H1 (cell line): Measurements from ENCODE around the gene CAMKK1. TPM values are rescaled to one million over a fixed set of nuclear protein-coding genes. Genes with fewer than 3 reads are reported as not detected.

ENCODE experiments used
- CTCF ChIA-PET: fragments of 300-600 bp; sonication (Branson Sonifier 250); formaldehyde crosslinking; loops from one replicate; lab custom pipeline; 2021; ENCODE audit not compliant: partially characterized antibody; lab: Charles Lee
- POLR2A ChIA-PET: fragments of 300-600 bp; sonication (Branson Sonifier 250); formaldehyde crosslinking; loops from one replicate; lab custom pipeline; 2021; ENCODE audit warnings: inconsistent platforms; ENCODE audit not compliant: partially characterized antibody; lab: Charles Lee
- DNase-seq, 2 experiments: peaks; one replicate each; pipeline versions ENCODE4 v3.0.0 to v3.0.0-alpha.2; 2010 to 2022; ENCODE audit warnings: low spot score in 2 of 2, low read depth in 1 of 2, mixed read lengths in 1 of 2
- FAIRE-seq: peaks from 2 replicates; lab custom pipeline; 2011; peaks lifted over from hg19 to GRCh38; lab: Jason Lieb, UNC
- H2AFZ ChIP-seq: 2 replicates; pipeline ENCODE4 v1.8.1; 2012; ENCODE audit warnings: low read length, inconsistent platforms
- H2AK5ac ChIP-seq: 2 replicates; pipeline ENCODE4 v1.6.1; 2013; ENCODE audit warnings: low read depth, low read length
- H2BK120ac ChIP-seq: replicated peaks from 2 replicates; pipeline ENCODE3; 2013; ENCODE audit warnings: low read depth, low read length, inconsistent platforms
- H2BK12ac ChIP-seq: 2 replicates; pipeline ENCODE4 v1.6.1; 2013; ENCODE audit warnings: low read depth, low read length
- H2BK15ac ChIP-seq: 2 replicates; pipeline ENCODE4 v1.6.1; 2013; ENCODE audit warnings: low read length
- H2BK20ac ChIP-seq: 2 replicates; pipeline ENCODE4 v1.6.1; 2013; ENCODE audit warnings: low read length
- H2BK5ac ChIP-seq: 2 replicates; pipeline ENCODE4 v1.6.1; 2013; ENCODE audit warnings: low read depth, low read length
- H3K14ac ChIP-seq: 2 replicates; pipeline ENCODE4 v1.6.1; 2013; ENCODE audit warnings: inconsistent platforms; ENCODE audit not compliant: insufficient read length
- H3K18ac ChIP-seq: 2 replicates; pipeline ENCODE4 v1.6.1; 2013; ENCODE audit warnings: low read length; ENCODE audit errors: extremely low read depth
- H3K23ac ChIP-seq: 2 replicates; pipeline ENCODE4 v1.6.1; 2013; ENCODE audit warnings: inconsistent platforms; ENCODE audit not compliant: insufficient read length
- H3K23me2 ChIP-seq: 2 replicates; pipeline ENCODE4 v1.6.1; 2013; ENCODE audit warnings: low read depth, low read length
- H3K27ac ChIP-seq: 2 replicates; pipeline ENCODE4 v1.6.1; 2011; ENCODE audit warnings: low read depth, low read length, inconsistent platforms
- H3K27me3 ChIP-seq, 4 experiments: replicated peaks in 1 of 4; 1 replicate in 1 of 4; 2 replicates in 3 of 4; pipeline versions ENCODE4 v1.6.1 to v1.8.1; 2011 to 2013; ENCODE audit warnings: low read length in 3 of 4, mild to moderate bottlenecking in 3 of 4, inconsistent platforms in 2 of 4, mixed read lengths in 2 of 4, moderate library complexity in 1 of 4; ENCODE audit not compliant: control insufficient read depth in 3 of 4, insufficient read depth in 3 of 4; ENCODE audit errors: extremely low read depth in 1 of 4
- H3K36me3 ChIP-seq, 4 experiments: 2 replicates each; pipeline versions ENCODE4 v1.6.1 to v1.8.1; 2011 to 2013; ENCODE audit warnings: mild to moderate bottlenecking in 4 of 4, low read length in 3 of 4, moderate library complexity in 2 of 4, control low read depth in 1 of 4, inconsistent platforms in 1 of 4; ENCODE audit not compliant: insufficient read depth in 4 of 4, control insufficient read depth in 2 of 4
- H3K4ac ChIP-seq: replicated peaks from 2 replicates; pipeline ENCODE3; 2013; ENCODE audit warnings: low read length, low read depth, mixed read lengths, inconsistent platforms; ENCODE audit not compliant: insufficient read length
- H3K4me1 ChIP-seq, 4 experiments: replicated peaks in 1 of 4; 1 replicate in 1 of 4; 2 replicates in 3 of 4; pipeline versions ENCODE4 v1.6.1 to v1.8.1; 2011 to 2013; ENCODE audit warnings: low read length in 3 of 4, inconsistent platforms in 2 of 4, mixed read lengths in 1 of 4; ENCODE audit not compliant: insufficient read depth in 4 of 4, control insufficient read depth in 3 of 4
- H3K4me2 ChIP-seq, 2 experiments: 2 replicates each; pipeline versions ENCODE4 v1.6.1 to v1.8.1; 2011 to 2013; ENCODE audit warnings: low read depth in 2 of 2, low read length in 2 of 2, control low read depth in 1 of 2, inconsistent platforms in 1 of 2, mild to moderate bottlenecking in 1 of 2; ENCODE audit not compliant: insufficient read depth in 1 of 2
- H3K4me3 ChIP-seq, 4 experiments: fragments of 200-600, 300-600 bp in 1 of 4; sonication (generic), shearing (Covaris generic), sonication (Bioruptor Twin) in 1 of 4; 2 replicates each; pipeline versions ENCODE4 v1.5.1 to v1.8.1; 2011 to 2016; ENCODE audit warnings: low read length in 4 of 4, low read depth in 3 of 4, control low read depth in 2 of 4, inconsistent platforms in 2 of 4, mild to moderate bottlenecking in 2 of 4, mixed read lengths in 1 of 4, moderate library complexity in 1 of 4; ENCODE audit not compliant: insufficient read depth in 2 of 4; ENCODE audit errors: extremely low read depth in 1 of 4
- H3K56ac ChIP-seq: replicated peaks from 2 replicates; pipeline ENCODE3; 2013; ENCODE audit warnings: low read depth, mild to moderate bottlenecking, mixed read lengths, low read length, inconsistent platforms; ENCODE audit not compliant: insufficient read length
- H3K79me1 ChIP-seq: 2 replicates; pipeline ENCODE4 v1.6.1; 2013; ENCODE audit warnings: low read depth, low read length, control low read depth
- H3K79me2 ChIP-seq, 2 experiments: 2 replicates each; pipeline versions ENCODE4 v1.6.1 to v1.8.1; 2012 to 2013; ENCODE audit warnings: low read length in 2 of 2, mild to moderate bottlenecking in 2 of 2, inconsistent platforms in 1 of 2; ENCODE audit not compliant: insufficient read depth in 2 of 2, control insufficient read depth in 1 of 2
- H3K9ac ChIP-seq, 4 experiments: replicated peaks in 1 of 4; 1 replicate in 1 of 4; 2 replicates in 3 of 4; pipeline versions ENCODE4 v1.6.1 to v1.8.1; 2011 to 2013; ENCODE audit warnings: low read depth in 3 of 4, low read length in 3 of 4, control low read depth in 2 of 4, mild to moderate bottlenecking in 2 of 4, moderate library complexity in 2 of 4, inconsistent platforms in 1 of 4; ENCODE audit errors: extremely low read depth in 1 of 4
- H3K9me3 ChIP-seq, 2 experiments: 2 replicates each; pipeline versions ENCODE4 v1.6.1 to v1.8.1; 2012 to 2013; ENCODE audit warnings: mild to moderate bottlenecking in 2 of 2, moderate library complexity in 2 of 2, control low read depth in 1 of 2, inconsistent platforms in 1 of 2, low read depth in 1 of 2, low read length in 1 of 2, mixed read lengths in 1 of 2; ENCODE audit not compliant: insufficient read depth in 2 of 2
- H4K20me1 ChIP-seq, 2 experiments: replicated peaks in 1 of 2; 2 replicates each; pipeline versions ENCODE3 to v1.8.1; 2011 to 2013; ENCODE audit warnings: inconsistent platforms in 2 of 2, low read length in 2 of 2, mild to moderate bottlenecking in 1 of 2; ENCODE audit not compliant: insufficient read depth in 2 of 2, control insufficient read depth in 1 of 2
- H4K5ac ChIP-seq: 2 replicates; pipeline ENCODE4 v1.6.1; 2013; ENCODE audit warnings: low read length, low read depth, mixed read lengths, inconsistent platforms; ENCODE audit not compliant: insufficient read length
- H4K8ac ChIP-seq: 2 replicates; pipeline ENCODE4 v1.8.0; 2013; ENCODE audit warnings: mild to moderate bottlenecking, moderate library complexity, low read length, inconsistent platforms; ENCODE audit not compliant: insufficient read depth; ENCODE audit errors: extremely low read depth
- H4K91ac ChIP-seq: replicated peaks from 2 replicates; pipeline ENCODE3; 2013; ENCODE audit warnings: low read length, mixed read lengths, inconsistent platforms; ENCODE audit not compliant: insufficient read length
- BACH1 ChIP-seq: IDR thresholded peaks from 2 replicates; pipeline ENCODE4 v1.6.1; 2012; ENCODE audit warnings: low read length, improper control_type of control experiment
- JUN ChIP-seq: IDR thresholded peaks from 2 replicates; pipeline ENCODE4 v1.6.1; 2011; ENCODE audit warnings: low read depth, mild to moderate bottlenecking, improper control_type of control experiment, low read length
- POLR2A ChIP-seq, 2 experiments: IDR thresholded peaks; 1 replicate in 1 of 2; 2 replicates in 1 of 2; pipeline ENCODE4 v1.6.1; 2011; ENCODE audit warnings: low read depth in 2 of 2, low read length in 2 of 2, mild to moderate bottlenecking in 2 of 2; ENCODE audit errors: control extremely low read depth in 1 of 2
- SAP30 ChIP-seq: fragments of 300-600 bp; sonication (generic); IDR thresholded peaks from 2 replicates; pipeline ENCODE4 v1.7.1; 2012; ENCODE audit warnings: low read length, moderate library complexity, mild to moderate bottlenecking, inconsistent platforms; ENCODE audit not compliant: insufficient read depth, insufficient replicate concordance
- WGBS, 2 experiments: shearing (Covaris generic) in 1 of 2; methylation state at CpG; one replicate each; pipeline versions ENCODE4 v1.1.6 to v1.1.7; 2013 to 2015; ENCODE audit warnings: low lambda C conversion rate in 2 of 2, mixed read lengths in 2 of 2, inconsistent platforms in 1 of 2, low coverage in 1 of 2, missing lambda C conversion rate in 1 of 2; ENCODE audit not compliant: insufficient replicate concordance in 2 of 2, insufficient coverage in 1 of 2, insufficient read length in 1 of 2; ENCODE audit errors: extremely low coverage in 1 of 2, missing lambda C conversion rate in 1 of 2; 5-methylcytosine and 5-hydroxymethylcytosine counted together
- polyA plus RNA-seq, 7 experiments: library from polyadenylated mRNA; depleted of rRNA in 3 of 7; stranded (reverse) in 5 of 7; unstranded in 2 of 7; fragments of >200 nt in 5 of 7; fragments of 200-250 nt in 2 of 7; gene quantifications; 1 replicate in 5 of 7; 2 replicates in 1 of 7; 4 replicates in 1 of 7; pipeline versions ENCODE4 v1.2.1 to v1.2.3, GENCODE V29; 2011 to 2013; ENCODE audit warnings: missing spikeins in 2 of 7, mixed read lengths in 2 of 7
- total RNA-seq: library from RNA; stranded (reverse); fragmentation: NEBNext Ultra II Directional; extraction: Animal tissue kit (Norgen Biotek cat#: 25700); gene quantifications from 2 replicates; pipeline ENCODE4 v1.2.1, GENCODE V29; 2021

The CAMKK1 gene
- total and polyA plus RNA-seq, 2 of the 8 experiments (the other 6 are each of a cell fraction or from before 2014, with no cell fraction given), result 7.1 to 7.6 TPM

DNA sequence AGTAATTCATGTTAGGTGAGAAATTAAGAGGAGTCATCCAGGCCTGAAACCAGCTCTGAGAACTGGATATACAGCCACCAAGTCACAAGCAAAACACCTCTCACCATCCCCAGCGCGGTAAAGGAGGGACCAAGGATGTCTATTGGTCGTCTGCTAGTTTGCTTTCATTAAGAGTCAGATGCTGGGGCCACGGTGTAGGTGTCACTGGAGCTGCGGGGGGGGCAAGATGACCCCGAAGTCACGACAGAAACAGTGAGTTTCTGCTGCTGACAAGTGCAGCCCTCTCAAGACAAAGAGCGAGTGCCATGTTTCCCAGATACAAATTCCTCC, 47.6 kb downstream of the CAMKK1 start:
- peak overlapping the region; percentile 91; the same call in 1 of the 2 replicates for H3K27ac ChIP-seq
- POLR2A ChIA-PET, result interaction anchor here (0.8 to 3.0 kb wide), 17 partner anchors 11 to 298 kb away, joined by 3 to 16 read pairs (median 4); partner anchors contain the start of genes CYB5D2, HASPIN and ZZEF1
- peak overlapping the region in 3 of 4 experiments; percentile 52 to 97 (median 96); a peak in 4 of 7 replicates for H3K9ac ChIP-seq
- H2BK20ac ChIP-seq, result no peak overlapping the region
- WGBS, 2 experiments, result 1% methylated on average over 8 of the region's 8 CpGs; no CpG with 5 or more reads in 1 of the 2 experiments
- peaks cover 2% of the 10 kb centered on the region; the same call in 1 of the 2 replicates for H3K79me1 ChIP-seq
- no peak overlapping the region for H2BK12ac ChIP-seq
- H3K4me2 ChIP-seq, result peak overlapping the region; percentile 48 to 88
- peaks cover 7 to 38% of the 10 kb centered on the region in 2 experiments; a peak in 3 of 4 replicates for H3K79me2 ChIP-seq
- H2AK5ac ChIP-seq, result no peak overlapping the region
- H3K4me3 ChIP-seq, result peak overlapping the region; percentile 84 to 95 (median 90)
- CTCF ChIA-PET, result interaction anchor here (0.5 to 6.0 kb wide), 23 partner anchors 7 to 350 kb away, joined by 3 to 75 read pairs (median 5); partner anchors contain the start of genes CAMKK1, HASPIN and P2RX1
- DNase-seq (no peak), FAIRE-seq (no peak)
- H3K23me2 ChIP-seq, result 0 out of 2 replicates have a peak, but pooled peaks cover 3% of the 10 kb centered on the region
- TF ChIP-seq BACH1 (no peak), SAP30 (peak; percentile 63), JUN (no peak), POLR2A (IDR thresholded peaks at IDR 0.05; ENCODE audit: control extremely low read depth in 1 of 2, low read depth in 2 of 2, low read length in 2 of 2) (peak in 1 of 2 experiments; percentile 18; a peak in 1 of 3 replicates)
- H2BK5ac ChIP-seq, result no peak overlapping the region; the same call in 1 of the 2 replicates
- no peak overlapping the region for H3K14ac ChIP-seq
- no peak overlapping the region; the same call in 1 of the 2 replicates for H3K18ac ChIP-seq
- H4K91ac ChIP-seq, result no peak overlapping the region
- H2AFZ ChIP-seq, result no peak overlapping the region
- no peak overlapping the region for H3K23ac ChIP-seq
- no peak overlapping the region for H4K5ac ChIP-seq
- H4K8ac ChIP-seq, result no peak overlapping the region
- no peak overlapping the region for H2BK120ac ChIP-seq
- H3K4me1 ChIP-seq, result 0 out of 7 replicates have a peak, but pooled peaks cover 0 to 3% (median 0%) of the 10 kb centered on the region in 4 experiments
- H3K4ac ChIP-seq, result no peak overlapping the region
- H2BK15ac ChIP-seq, result no peak overlapping the region
- no peaks in the 10 kb centered on the region for H3K27me3 ChIP-seq
- H4K20me1 ChIP-seq, result peaks cover 5 to 6% of the 10 kb centered on the region in 2 experiments
- H3K9me3 ChIP-seq, result no peaks in the 10 kb centered on the region
- peaks cover under 1 to 23% (median 16%) of the 10 kb centered on the region in 4 experiments; a peak in 7 of 8 replicates for H3K36me3 ChIP-seq
- no peak overlapping the region for H3K56ac ChIP-seq
